ENCODE measurements around the gene CUL7.
"Not testable (repeated sequence)": the region's sequence is repeated elsewhere in the genome, so short reads cannot be mapped to it uniquely, and the experiment has no call there.

CUL7 gene

GRCh38 chr6:43053545-43054205 is at the start of gene CUL7:
CUL7 (minus strand) TSS chr6:43053851; CDS start chr6:43052788, 1,063 bp downstream.
- peak; percentile 86 for DNase-seq

- DNase-seq = no peak
These were observed 47.8 kb upstream of the CUL7 start for GRCh38 chr6:43101497-43101896.

DNA sequence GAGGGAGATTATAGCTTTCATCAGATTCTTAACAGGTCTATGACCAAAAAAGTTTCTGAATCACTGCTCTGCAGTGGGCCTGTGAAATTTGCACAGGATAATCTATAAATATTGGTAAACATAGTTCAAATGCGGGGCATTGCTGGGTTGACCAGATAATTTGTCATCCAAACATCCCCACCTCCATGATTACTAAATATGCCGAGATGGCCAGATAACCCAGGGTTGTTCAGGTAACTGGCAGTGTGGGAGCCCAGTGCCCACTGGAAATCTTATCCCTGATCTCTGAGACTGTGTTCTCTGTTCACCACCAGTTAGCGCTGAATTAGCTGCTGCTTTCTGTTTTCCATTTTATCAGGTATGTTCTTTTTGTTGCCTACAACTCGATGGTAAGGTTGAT is 43.9 kb upstream of the CUL7 start:
- DNase-seq = no peak

DNA sequence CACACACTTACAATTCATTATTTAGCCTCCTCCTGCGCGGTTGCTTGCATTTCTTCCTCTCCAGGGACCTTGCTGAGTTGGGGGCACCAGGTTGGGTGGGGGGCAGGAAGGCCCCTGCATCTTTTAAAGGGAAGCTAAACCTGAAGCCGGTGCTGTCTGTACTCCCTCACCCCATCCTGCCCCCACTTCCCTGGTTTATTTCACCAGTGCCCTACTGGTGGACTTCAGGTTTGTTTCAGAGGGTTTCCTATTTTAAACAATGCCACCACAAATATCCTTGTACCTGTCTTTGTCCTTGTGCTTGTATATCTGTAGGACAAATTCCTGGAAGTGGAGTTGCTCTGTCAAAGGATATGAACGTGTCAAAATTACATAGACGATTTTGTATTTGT is 43.4 kb upstream of the CUL7 start:
- no peak for DNase-seq

GRCh38 chr6:43096451-43097097 is 42.9 kb upstream of the CUL7 start:
- no peak for DNase-seq

- DNase-seq = no peak
These were observed 42.3 kb upstream of the CUL7 start for GRCh38 chr6:43095939-43096338.

DNA sequence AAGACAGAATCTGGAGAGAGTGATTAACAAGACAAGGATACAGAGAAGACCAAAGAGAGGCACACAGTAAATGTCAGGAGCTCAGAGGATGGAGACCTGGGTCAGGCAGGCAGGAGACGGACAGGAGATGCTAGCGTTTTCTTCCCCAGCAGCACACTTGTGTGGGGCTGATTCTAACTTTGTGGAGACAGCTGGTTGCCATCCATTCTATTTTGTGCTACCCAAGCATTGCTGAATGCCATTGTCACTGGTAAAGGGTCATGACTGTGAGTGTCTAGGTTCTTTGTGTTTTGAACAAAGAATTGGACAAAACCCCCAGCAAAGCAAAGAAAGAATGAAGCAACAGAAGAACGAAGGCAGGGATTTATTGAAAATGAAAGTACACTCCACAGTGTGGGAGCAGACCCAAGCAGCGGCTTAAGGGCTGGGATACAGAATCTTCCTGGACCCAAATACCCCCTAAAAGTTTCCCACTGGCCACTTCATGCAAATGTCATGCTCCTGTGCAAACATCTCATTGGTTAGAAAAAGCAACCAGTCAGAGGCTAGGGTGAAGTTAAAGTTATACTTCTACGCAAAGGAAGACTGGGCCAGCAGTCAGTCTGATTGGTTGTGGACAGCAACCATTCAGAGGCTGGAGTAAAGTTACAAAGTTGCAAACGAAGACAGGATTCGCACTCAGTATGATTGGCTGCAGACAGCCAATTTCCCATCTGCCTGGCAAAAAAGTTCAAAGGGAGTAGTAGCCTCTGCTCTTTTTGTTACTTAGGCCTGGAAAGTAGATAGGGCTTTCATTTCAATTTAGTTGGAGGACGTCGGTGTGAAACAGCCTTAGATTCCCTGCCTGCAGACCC is 40.0 kb upstream of the CUL7 start:
- DNase-seq = no peak

GRCh38 chr6:43092635-43093034 is 39.0 kb upstream of the CUL7 start:
- no peak for DNase-seq

DNA sequence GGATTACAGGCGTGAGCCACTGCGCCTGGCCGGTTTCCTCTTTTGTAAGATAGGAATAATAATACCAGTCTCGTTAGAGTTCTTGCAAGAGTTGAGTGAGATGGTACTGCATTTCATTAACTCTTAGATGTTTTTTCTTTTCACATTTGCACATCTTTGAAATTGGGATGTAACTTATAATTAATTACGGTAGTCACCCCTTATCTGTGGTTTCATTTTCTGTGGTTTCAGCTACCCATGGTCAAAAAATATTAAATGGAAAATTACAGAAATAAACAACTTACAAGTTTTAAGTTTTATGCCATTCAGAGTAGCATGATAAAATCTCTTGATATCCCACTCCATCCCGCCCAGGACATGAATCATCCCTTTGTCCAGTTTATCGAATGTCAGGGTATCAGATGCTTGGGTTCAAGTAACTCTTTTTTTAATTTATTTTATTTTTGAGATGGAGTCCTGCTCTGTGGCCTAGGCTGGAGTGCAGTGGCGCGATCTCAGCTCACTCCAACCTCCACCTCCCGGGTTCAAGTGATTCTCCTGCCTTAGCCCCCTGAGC is 37.9 kb upstream of the CUL7 start:
- DNase-seq = no peak

- DNase-seq = no peak
These were observed 37.4 kb upstream of the CUL7 start for GRCh38 chr6:43091020-43091419.

GRCh38 chr6:43090559-43090956 is 36.9 kb upstream of the CUL7 start:
- DNase-seq = no peak

DNA sequence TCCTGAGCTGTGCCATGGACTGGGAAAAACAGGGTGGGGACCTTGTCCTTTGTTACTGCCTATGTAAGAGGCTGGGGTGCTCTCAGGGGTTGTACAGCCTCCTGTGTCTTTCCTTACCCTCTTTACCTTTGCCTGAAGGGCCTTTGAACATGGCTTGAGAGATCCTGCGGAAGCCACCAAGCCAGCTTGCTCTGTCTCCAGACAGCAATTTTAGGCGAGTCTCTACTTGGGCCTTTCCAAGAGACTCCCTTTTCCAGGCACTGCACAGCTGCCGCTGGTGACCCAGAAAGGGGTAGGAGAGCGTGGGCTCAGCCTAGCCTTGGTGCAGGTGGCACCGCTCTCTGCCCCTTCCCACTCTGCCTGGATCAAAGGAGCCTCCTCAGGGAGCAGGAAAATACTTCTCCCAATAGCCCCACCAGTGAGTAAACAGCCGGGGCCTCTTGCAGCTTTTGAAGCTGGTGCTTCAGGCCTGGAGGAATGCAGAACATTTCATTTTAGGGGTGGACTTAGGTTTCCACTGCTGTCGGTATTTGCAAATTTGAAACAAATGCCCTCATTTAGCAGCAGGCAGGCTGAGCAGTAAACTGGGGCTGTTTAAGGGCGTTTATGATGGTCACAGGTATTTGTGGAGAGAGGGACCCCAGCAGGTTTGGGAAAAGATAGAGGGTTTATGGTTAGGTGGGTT is 36.4 kb upstream of the CUL7 start:
- DNase-seq = no peak

DNA sequence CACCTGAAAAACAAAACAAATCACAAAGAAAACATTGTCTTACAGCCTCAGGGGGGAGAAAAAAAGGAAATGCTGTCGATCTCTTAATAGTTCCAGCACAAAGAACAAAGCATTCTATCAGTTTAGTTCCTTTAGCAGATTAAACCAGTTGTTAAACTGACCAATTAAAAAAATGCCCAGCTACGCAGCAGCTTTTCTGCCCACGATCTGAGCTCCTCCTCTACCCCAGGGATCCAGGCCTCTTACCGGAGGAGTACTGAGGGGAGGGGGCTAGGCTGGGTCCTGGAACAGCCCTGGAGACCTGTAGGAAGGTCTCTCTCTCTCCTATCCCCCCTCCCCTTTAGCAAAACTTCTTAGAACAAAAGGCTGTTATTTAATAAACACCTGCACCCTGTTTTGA is 35.8 kb upstream of the CUL7 start:
- no peak for DNase-seq

GRCh38 chr6:43088654-43089056 is 35.0 kb upstream of the CUL7 start:
- no peak for DNase-seq

- DNase-seq = no peak
These were observed 32.5 kb upstream of the CUL7 start for GRCh38 chr6:43086022-43086658.

DNA sequence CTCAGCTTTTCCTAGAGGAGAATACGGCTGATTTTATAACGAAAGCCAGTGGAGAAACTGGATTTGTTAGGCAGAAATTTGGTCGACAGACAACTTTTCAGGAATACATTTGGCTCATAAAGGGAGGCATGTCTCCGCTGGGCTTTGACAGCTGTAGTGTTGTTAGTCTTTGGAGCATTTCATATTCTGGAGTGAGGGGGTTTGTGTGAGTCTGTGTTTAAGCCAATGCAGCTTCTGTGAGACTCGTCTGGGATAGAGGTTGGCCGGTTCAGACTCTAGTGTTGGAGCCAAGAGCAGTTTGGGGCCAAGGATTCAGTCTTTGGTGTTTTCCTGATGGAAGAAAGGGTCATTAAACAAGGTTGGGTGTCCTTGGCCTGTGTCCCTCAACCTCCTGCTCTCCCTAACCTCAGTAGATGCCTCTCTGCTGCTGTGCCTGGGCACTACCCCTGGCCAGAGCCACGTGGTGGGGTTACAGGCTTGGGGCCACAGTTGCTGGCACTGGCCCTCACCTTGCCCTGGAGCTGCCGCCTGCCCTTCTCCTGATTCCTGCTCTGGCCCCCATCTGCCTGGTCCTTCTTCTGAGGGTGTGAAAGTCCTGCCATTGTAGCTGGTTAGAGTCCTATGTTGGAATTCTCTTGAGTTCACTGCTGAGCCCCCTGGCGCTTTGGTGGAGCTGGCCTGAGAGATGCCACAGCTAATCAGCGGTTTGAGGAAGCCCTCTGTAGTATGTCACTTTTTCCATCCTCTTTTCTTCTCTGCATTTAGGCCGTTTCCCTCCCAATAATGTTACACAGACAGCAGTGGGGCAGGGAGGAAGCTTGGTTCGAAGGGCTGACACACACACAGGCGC is 29.4 kb upstream of the CUL7 start:
- no peak for DNase-seq

- DNase-seq = not testable (repeated sequence)
These were observed 28.3 kb upstream of the CUL7 start for GRCh38 chr6:43081922-43082321.

DNA sequence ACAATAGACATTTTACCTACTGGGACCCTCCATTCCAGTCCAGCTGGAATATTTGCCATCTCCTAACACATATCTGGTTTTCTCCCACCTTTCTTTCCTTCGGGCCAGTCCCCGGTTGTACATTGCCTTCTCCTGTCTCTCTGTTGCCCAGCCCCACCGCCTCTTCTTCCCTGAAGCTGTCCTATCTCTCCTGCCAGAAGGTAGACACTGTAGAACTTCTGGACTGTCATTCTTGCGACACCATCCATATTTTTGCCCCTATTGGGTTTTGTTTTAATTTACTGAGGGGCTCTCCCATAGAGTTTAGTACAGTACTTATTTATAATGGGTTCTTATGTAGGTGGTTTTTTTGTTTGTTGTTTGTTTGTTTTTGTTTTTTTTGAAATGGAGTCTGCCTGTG is 27.4 kb upstream of the CUL7 start:
- no peak for DNase-seq

DNA sequence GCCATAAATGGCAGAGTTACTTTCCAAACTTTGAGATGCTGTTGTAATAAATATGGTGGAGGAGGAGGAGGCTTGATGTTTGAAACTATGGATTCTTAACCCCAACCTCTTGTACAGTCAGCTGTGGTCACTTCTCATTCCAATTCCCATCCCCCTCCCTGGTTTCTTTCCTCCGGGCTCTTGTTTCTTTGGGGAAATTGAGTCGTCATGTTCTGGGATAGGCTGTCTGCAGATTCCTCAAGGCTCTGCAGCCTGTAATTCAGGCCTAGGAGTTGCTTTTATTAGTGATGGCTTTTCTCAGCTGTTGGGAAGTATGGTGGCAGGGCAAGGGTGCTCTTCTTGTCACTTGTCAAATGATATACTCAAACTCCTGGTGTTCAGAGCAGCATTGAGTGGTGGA is 25.0 kb upstream of the CUL7 start:
- DNase-seq = no peak

DNA sequence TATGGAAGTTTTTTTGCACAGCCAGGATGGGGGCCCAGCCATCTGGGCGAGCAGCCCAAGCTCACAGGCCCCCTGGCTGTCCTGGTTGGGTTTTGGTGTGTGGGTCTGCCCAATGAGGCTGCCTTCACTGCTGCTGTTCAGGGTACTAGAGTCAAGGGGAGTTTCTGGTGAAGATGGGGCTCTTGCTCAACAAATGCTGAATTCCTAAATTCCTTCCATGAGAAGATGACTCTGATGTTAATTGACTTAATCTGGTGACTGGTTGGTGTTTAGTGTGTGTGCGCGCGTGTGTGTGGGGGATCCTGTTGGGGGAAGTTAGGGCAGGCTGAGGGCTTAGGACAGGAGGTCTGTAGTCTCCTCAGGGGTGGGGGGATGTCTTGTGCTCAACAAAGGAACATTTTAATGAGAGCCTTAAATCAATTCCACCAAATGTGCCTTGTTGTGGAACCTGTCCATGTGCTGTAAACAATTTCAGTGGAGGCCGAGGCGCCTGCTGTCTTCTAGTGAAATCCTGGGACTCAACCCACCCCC is 24.4 kb upstream of the CUL7 start:
- DNase-seq = no peak

DNA sequence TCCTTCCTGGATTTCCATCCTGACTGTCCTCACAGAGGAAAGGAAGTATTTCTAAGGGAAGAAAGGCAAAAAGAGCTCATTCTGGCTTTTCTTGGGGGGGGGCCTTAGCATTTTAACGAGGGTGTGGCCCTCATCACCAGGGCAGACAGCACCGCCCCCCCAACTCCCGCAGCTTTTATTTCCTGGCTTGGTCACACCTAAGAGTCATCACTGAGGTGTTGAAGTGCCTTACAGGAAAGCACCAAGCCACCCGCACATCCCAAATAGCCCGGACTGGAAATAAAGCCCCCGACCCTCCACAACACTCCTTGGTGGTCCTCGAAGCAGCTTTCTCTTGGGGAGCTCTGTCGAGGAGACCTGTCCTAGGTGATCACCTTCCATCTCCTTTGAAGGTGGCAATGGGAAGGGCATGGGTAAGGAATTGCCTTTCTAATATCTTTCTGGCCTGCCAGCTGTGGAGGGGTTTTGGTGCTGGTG is 23.7 kb upstream of the CUL7 start:
- DNase-seq = no peak

Data from activated gamma-delta T cell treated with Interleukin-2 at 50 U/mL for 16 hours (primary cell).